ACC112 (cell line): ENCODE results near the gene DENND1A.
A peak's percentile ranks its signal among the peaks of the same experiment; 100 is the strongest.

Experiments used
- H2AFZ ChIP-seq: fragments of 200-600 bp; sonication (generic); one replicate; pipeline ENCODE4 v1.6.0; 2017; ENCODE audit warnings: antibody characterized with exemption, low read length; ENCODE audit not compliant: unreplicated experiment
- H3K27ac ChIP-seq: fragments of 200-600 bp; sonication (generic); 2 replicates; pipeline ENCODE4 v1.5.1; 2014; ENCODE audit warnings: low read depth, mild to moderate bottlenecking, antibody characterized with exemption, low read length, moderate library complexity
- H3K27me3 ChIP-seq: fragments of 200-600 bp; sonication (generic); 2 replicates; pipeline ENCODE4 v1.6.1; 2014; ENCODE audit warnings: mild to moderate bottlenecking, antibody characterized with exemption, low read length, moderate library complexity, mixed read lengths; ENCODE audit not compliant: insufficient read depth
- H3K36me3 ChIP-seq: fragments of 200-600 bp; sonication (generic); 2 replicates; pipeline ENCODE4 v1.6.1; 2016; ENCODE audit warnings: mild to moderate bottlenecking, antibody characterized with exemption, low read length, moderate library complexity, mixed read lengths; ENCODE audit not compliant: insufficient read depth
- H3K4me1 ChIP-seq: fragments of 200-600 bp; sonication (generic); one replicate; pipeline ENCODE4 v1.6.1; 2016; ENCODE audit warnings: low read length, mixed read lengths; ENCODE audit not compliant: insufficient read depth, unreplicated experiment, control insufficient read depth
- H3K4me3 ChIP-seq: fragments of 200-600 bp; sonication (generic); 2 replicates; pipeline ENCODE4 v1.5.1; 2014; ENCODE audit warnings: mild to moderate bottlenecking, low read depth, low read length
- H3K79me2 ChIP-seq: fragments of 200-600 bp; sonication (generic); one replicate; pipeline ENCODE4 v1.6.0; 2016; ENCODE audit warnings: low read length; ENCODE audit not compliant: control insufficient read depth, unreplicated experiment, insufficient read depth

DENND1A gene

DNA sequence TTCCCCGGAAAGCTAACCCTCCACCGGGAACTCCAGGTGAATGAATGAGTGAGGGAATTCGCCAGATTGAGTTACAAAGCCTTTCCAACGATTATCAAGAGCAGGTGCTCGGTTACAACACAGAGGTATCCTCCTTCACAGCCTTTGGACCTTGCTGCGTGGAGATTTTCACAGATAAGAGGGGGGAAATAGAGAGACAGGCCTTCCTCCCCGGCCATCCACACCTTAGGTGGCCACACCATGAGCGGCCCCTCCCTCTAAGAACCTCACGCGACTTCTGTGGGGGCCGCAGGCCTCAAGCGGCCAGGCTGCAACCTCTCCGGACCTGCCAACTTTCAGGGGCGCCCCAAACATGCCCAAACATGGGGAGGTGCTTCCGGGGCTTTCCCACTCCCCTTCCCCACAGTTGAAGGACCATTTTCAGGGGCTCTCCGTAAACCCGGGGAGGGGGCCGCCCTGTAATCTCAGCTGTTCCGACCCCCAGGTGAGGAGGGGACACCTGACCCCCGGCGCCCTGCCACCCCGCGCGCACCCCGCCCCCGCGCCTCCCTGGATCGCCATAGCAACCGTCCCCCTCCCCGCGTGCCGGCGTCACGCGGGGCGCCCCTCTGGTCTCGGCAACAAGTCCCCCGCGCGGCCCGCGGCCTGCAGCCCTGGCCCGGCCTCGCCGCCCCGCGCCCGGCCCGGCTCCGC, 603 bp downstream of the DENND1A start:
- H2AFZ ChIP-seq = peak overlapping the region; percentile 61
- H3K79me2 ChIP-seq = peaks cover 21% of the 10 kb centered on the region
- peak overlapping the region; percentile 78 for H3K4me3 ChIP-seq
- no peaks in the 10 kb centered on the region for H3K27me3 ChIP-seq
- H3K4me1 ChIP-seq = peaks cover 26% of the 10 kb centered on the region
- no peaks in the 10 kb centered on the region for H3K36me3 ChIP-seq
- H3K27ac ChIP-seq = no peak overlapping the region

DNA sequence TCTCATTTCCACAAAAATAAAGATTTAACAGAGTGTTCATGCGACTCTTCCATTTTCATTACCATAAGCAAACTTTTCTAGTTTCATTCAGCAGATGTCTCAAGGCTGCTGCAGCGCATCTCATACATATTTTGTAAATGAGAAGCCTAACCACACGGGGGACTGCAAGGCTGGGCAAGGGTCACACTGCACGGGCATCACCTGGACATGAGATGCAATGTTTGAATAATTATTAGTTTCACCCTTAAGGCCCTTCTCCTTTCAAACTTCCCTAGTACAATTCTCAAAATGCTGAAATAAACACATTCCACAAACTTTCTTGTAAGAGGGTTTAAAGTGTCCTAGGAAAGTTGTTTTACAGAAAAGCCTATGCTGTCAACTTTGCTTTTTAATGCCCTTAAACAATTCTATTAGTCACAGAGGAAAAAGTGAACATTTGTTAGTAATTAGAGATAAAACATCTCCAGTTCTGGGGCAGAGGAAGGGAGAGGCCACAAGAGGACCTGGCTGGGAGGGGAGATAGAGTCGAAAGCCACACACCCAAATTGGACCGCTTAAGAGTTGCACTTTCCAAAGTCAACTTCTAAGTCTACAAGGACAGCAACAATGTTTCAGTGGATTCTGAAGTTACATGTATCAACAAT, 1.3 kb downstream of the DENND1A start:
- no peak overlapping the region for H2AFZ ChIP-seq
- no peaks in the 10 kb centered on the region for H3K36me3 ChIP-seq
- H3K27me3 ChIP-seq = no peaks in the 10 kb centered on the region
- H3K4me3 ChIP-seq = peak overlapping the region; percentile 78
- peaks cover 21% of the 10 kb centered on the region for H3K4me1 ChIP-seq
- H3K79me2 ChIP-seq = peaks cover 21% of the 10 kb centered on the region
- no peak overlapping the region for H3K27ac ChIP-seq

DNA sequence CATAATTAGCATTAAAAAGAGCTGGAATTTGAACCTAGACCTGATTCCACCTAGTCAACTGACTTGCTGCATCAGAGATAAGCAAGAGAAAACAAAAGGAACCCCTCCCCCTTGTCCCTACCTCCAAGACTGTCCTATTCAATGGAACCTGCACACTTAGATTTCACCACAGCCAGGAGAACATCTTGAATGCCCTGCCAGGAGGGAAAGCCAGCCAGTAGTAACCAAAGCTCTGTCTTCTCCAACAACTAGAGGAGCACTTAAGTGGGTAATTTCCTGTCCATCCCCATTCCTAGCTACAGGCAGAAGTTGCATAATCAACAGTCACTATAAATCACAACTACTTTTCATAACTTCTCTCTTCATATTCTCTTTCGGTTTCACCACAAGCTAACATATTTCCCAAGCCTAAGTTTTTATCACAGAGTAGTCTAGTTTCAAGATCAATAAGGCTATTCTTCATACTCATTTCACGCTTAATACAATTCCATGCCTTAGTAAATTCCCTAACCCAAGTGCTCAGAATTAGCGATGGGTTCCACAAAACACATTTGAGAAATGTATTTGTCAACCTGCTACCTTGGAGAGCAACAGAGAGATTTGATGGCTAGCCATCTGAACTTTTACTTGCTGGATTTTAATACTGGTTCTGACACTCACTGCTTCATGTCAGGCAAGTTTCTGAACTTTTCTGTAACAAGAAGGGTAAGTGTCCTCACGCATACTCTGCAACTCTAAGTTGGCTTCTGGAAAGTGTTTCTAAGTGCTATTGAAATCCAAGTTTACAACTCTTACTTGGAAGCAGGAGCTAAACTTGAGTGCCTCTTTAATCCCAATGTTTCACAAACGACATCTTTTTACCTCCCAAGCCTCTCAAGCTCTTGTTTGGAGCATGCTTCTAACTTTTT, 2.0 kb downstream of the DENND1A start:
- Histone ChIP-seq H3K27ac (no peak overlapping the region), H3K79me2 (peaks cover 21% of the 10 kb centered on the region), H3K36me3 (no peaks in the 10 kb centered on the region), H2AFZ (no peak overlapping the region), H3K4me3 (peak overlapping the region; percentile 78), H3K27me3 (no peaks in the 10 kb centered on the region), H3K4me1 (peaks cover 17% of the 10 kb centered on the region)

DNA sequence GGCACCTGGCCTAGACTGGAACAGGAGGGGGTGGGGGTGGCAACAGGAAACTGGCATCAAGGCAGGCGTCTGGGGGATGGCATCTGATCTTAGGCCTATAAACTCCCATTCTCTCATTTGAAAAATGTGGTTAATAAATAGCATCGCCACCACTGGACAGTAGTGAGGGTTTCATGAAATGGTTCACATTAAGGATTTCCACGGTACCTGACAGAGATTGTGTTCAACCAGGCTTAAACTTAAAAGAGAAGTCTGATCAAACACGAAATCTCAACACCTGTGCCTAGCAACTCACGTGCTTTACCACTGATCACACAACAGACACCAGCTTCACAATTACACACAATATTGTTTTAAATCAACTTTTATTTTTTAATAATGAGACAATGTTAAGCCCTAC, 3.0 kb downstream of the DENND1A start:
- Histone ChIP-seq H2AFZ (no peak overlapping the region), H3K27me3 (no peaks in the 10 kb centered on the region), H3K36me3 (no peaks in the 10 kb centered on the region), H3K4me3 (no peak overlapping the region), H3K79me2 (peaks cover 21% of the 10 kb centered on the region), H3K4me1 (peaks cover 17% of the 10 kb centered on the region), H3K27ac (no peak overlapping the region)

DNA sequence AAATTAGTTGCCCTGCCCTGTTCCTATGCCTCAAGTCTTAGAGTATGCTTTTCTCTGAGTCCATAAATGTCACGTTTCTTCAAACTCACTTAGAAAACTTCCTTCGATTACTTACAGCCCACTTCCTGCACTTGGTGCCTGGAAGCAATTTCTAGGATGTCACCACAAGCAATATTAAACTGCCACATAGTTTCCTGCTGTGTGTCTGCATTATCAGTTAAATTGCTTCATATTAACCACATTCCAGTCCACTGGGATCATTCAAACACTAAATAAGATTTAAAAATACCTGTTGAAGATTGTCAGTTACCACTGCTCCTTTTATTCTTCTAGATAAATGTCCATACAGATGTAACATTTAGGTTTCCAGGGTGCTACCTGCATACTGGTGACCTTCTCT, 4.1 kb downstream of the DENND1A start:
- no peak overlapping the region for H3K4me3 ChIP-seq
- H3K79me2 ChIP-seq = peaks cover 21% of the 10 kb centered on the region
- H3K36me3 ChIP-seq = no peaks in the 10 kb centered on the region
- no peak overlapping the region for H3K27ac ChIP-seq
- peaks cover 17% of the 10 kb centered on the region for H3K4me1 ChIP-seq
- H3K27me3 ChIP-seq = no peaks in the 10 kb centered on the region
- no peak overlapping the region for H2AFZ ChIP-seq

DNA sequence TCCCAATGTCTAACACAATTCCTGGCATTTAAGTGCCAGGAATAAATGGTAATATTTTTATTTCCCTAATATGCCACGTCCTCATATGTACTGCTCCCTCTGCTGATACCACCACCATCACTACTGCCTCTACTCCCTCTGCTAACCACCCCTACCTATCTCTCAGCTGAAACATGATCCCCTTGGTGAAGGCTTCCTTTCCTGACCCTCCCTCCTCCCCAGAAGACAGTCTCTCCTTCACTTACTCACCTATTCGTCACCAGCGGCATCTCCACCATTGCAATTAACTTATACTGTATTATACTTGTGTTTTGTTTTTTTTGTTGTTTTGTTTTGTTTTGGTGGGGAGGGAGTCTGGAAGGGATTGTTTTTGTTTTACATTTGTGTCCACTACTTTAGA, 4.8 kb downstream of the DENND1A start:
- Histone ChIP-seq H3K36me3 (no peaks in the 10 kb centered on the region), H3K27ac (no peak overlapping the region), H3K4me3 (no peak overlapping the region), H3K27me3 (no peaks in the 10 kb centered on the region), H3K79me2 (peaks cover 21% of the 10 kb centered on the region), H2AFZ (no peak overlapping the region), H3K4me1 (peaks cover 17% of the 10 kb centered on the region)

DNA sequence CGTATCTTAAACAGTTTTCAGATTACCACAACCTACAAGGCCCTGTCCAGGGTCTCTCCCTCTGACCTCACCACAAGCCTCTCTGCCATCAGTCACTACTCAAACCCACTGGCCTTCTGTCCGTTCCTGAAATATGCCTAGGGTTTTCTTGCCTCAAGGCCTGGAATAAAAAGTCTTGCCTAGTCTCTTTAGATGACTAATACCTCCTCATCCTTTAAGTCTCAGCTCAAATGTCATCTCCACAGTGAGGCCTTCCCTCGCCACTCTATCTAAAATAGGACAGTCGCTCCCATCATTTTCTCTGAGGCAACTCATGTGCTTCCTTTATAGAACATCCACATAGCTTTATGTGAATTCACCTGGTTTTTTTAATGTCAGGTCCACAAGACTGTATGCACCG, 5.2 kb downstream of the DENND1A start:
- Histone ChIP-seq H3K27ac (no peak overlapping the region), H3K4me1 (peaks cover 17% of the 10 kb centered on the region), H3K27me3 (no peaks in the 10 kb centered on the region), H3K4me3 (no peak overlapping the region), H3K36me3 (no peaks in the 10 kb centered on the region), H3K79me2 (peaks cover 21% of the 10 kb centered on the region), H2AFZ (no peak overlapping the region)

DNA sequence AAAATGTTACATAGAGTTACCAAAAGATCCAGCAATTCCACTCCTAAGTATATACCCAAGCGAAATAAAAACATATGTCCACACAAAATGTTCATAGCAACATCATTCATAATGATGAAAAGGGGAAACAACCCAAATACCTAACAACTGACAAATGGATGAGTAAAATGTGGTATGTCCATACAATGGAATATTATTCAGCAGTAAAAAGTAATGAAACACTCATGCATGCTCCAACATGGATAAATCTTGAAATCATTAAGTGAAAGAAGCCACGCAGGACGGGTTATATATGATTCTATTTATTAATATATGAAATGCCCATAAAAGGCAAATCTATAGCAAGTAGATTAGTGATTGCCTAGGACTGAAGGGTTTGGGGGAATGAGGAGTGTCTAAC, 6.0 kb downstream of the DENND1A start:
- H2AFZ ChIP-seq = no peak overlapping the region
- H3K27me3 ChIP-seq = no peaks in the 10 kb centered on the region
- H3K79me2 ChIP-seq = peaks cover 16% of the 10 kb centered on the region
- no peak overlapping the region for H3K27ac ChIP-seq
- peaks cover 17% of the 10 kb centered on the region for H3K4me1 ChIP-seq
- no peak overlapping the region for H3K4me3 ChIP-seq
- no peaks in the 10 kb centered on the region for H3K36me3 ChIP-seq

DNA sequence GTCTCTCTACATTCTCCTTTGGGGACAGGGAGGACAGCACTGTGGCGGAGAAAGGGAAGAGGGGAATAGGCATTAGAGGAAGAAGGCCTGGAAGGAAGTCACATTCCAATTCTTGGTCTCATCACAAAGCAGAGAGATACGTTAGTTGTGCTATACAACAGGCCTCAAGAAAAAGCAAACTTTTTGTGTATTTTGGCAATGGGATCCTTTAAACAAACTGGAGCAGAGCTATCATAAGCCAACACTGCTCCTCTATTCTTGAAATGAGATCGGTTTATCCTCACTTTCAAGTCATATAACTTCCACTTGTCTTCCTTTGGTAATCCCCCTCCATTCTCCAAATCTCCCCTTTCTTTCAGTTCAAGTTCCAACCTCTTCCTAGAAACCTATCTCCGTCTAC, 6.5 kb downstream of the DENND1A start:
- no peak overlapping the region for H2AFZ ChIP-seq
- H3K4me3 ChIP-seq = no peak overlapping the region
- H3K4me1 ChIP-seq = peaks cover 13% of the 10 kb centered on the region
- peaks cover 18% of the 10 kb centered on the region for H3K79me2 ChIP-seq
- H3K27ac ChIP-seq = no peak overlapping the region
- H3K27me3 ChIP-seq = no peaks in the 10 kb centered on the region
- H3K36me3 ChIP-seq = no peaks in the 10 kb centered on the region

DNA sequence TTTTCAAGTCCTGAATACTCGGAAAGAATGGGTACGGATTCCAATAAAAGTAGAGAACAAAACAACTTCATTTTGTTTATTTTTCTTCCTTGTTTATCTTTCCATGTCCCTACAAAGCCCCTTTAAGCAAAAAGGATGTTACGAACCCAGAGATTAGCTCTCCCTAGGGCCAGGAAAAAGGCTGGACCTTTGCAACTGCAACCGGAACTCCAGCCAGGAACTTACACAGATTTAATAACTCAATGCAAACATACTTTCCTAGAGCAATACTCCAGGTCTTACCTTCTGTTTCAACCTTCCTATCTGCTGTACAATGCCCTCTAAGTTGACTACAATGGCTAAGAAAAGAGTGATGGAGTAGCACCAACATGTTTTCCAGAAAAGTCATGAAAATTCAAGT, 7.0 kb downstream of the DENND1A start:
- Histone ChIP-seq H3K79me2 (peaks cover 15% of the 10 kb centered on the region), H2AFZ (no peak overlapping the region)

More for the DNA sequence above, 7.0 kb downstream of the DENND1A start:
- H3K36me3 ChIP-seq = no peaks in the 10 kb centered on the region
- H3K4me1 ChIP-seq = peaks cover 8% of the 10 kb centered on the region
- H3K27me3 ChIP-seq = no peaks in the 10 kb centered on the region
- no peak overlapping the region for H3K4me3 ChIP-seq
- no peak overlapping the region for H3K27ac ChIP-seq
